ENCODE data around the gene POLN. TPM values are rescaled to one million over a fixed set of nuclear protein-coding genes. Genes with fewer than 3 reads are reported as not detected.

The POLN gene
- total and polyA plus RNA-seq, 2 of the 4 experiments (the other 2 are of a cell fraction): 0.63 to 0.72 TPM

DNA sequence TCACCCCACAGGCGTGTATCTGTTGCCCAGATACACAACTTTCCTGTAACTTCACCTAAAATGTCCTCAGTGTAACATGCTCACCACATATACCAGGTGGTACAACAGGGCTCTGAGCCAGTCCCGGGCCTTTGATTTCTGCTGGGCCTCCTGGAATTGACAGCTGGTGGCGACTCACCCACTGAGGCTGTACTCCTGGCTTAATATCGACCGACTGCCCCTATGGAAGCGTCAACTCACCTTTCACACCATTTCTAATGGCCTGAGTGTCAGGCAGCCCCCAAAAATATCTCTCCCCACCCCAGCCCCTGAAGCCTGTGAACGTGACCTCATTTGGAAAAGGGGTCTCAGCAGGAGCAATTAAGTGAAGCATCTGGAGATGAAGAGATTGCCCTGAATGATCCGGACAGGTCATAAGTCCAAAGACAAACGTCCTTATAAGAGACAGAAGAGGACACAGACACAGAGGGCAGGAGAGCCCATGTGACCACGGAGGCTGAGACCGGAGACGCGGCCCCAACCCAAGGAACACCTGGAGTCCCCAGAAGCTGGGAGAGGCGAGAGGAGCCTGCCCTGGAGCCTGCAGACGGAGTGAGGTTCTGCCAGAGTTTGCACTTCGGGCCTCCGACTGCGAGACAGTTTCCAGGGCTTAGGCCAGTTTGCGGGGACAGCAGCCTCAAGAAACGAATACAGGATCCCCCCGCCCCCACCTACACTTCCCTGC, 32.6 kb upstream of the POLN start:
- no peak overlapping the region for H2AFZ ChIP-seq (replicated peaks; ENCODE audit: low read length, poor library complexity)
- H3K27me3 ChIP-seq (ENCODE audit: control insufficient read depth, insufficient read depth, low read length): peaks cover 2% of the 10 kb centered on the region; the same call in 1 of the 2 replicates
- H2BK5ac ChIP-seq (ENCODE audit: low read depth, low read length, poor library complexity, severe bottlenecking): no peak overlapping the region
- no peak overlapping the region for H2AK5ac ChIP-seq (ENCODE audit: low read depth, low read length)
- no peak overlapping the region for H4K8ac ChIP-seq (ENCODE audit: low read depth in 2 of 2, low read length in 2 of 2)
- H3K36me3 ChIP-seq (ENCODE audit: control insufficient read depth, insufficient read depth, low read length): no peaks in the 10 kb centered on the region
- no peak overlapping the region for H3K4me2 ChIP-seq (ENCODE audit: low read depth, low read length)
- H3K9me3 ChIP-seq (ENCODE audit: control insufficient read depth, insufficient read depth, low read length): no peaks in the 10 kb centered on the region
- no peak overlapping the region for H3K4ac ChIP-seq (ENCODE audit: low read depth, low read length)
- H4K5ac ChIP-seq (ENCODE audit: low read depth, low read length): no peak overlapping the region
- no peak overlapping the region for H3K14ac ChIP-seq (replicated peaks; ENCODE audit: low read depth, low read length)
- DNase-seq (no peak), ATAC-seq (ENCODE audit: low read depth) (no peak)
- H2AK9ac ChIP-seq (replicated peaks; ENCODE audit: low read depth, low read length, poor library complexity): no peak overlapping the region
- H3K4me1 ChIP-seq (ENCODE audit: control insufficient read depth, insufficient read depth, low read length): no peaks in the 10 kb centered on the region
- no TSS peak for BruUV-seq (replicated peaks)
- H4K91ac ChIP-seq (ENCODE audit: insufficient read depth, low read depth, low read length): no peak overlapping the region
- TF ChIP-seq RAD21 (IDR thresholded peaks at IDR 0.05; ENCODE audit: low read length): no peak
- no peak for TF ChIP-seq RCOR1 (IDR thresholded peaks at IDR 0.05; ENCODE audit: insufficient replicate concordance, low read length)
- TF ChIP-seq MAZ (IDR thresholded peaks at IDR 0.05; ENCODE audit: borderline replicate concordance, low read depth, low read length): no peak
- no peak for TF ChIP-seq POLR2A (IDR thresholded peaks at IDR 0.05; ENCODE audit: low read depth, low read length)
- no peak for TF ChIP-seq CHD1 (IDR thresholded peaks at IDR 0.05; ENCODE audit: low read depth, low read length)
- no peak for TF ChIP-seq MAFK (IDR thresholded peaks at IDR 0.05; ENCODE audit: low read depth, low read length)
- TF ChIP-seq CEBPB (IDR thresholded peaks at IDR 0.05; ENCODE audit: low read depth, low read length): no peak
- TF ChIP-seq, protein P1, sequence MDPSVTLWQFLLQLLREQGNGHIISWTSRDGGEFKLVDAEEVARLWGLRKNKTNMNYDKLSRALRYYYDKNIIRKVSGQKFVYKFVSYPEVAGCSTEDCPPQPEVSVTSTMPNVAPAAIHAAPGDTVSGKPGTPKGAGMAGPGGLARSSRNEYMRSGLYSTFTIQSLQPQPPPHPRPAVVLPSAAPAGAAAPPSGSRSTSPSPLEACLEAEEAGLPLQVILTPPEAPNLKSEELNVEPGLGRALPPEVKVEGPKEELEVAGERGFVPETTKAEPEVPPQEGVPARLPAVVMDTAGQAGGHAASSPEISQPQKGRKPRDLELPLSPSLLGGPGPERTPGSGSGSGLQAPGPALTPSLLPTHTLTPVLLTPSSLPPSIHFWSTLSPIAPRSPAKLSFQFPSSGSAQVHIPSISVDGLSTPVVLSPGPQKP (IDR thresholded peaks at IDR 0.05; ENCODE audit: borderline replicate concordance, low read depth, low read length): no peak
- TF ChIP-seq BHLHE40 (IDR thresholded peaks at IDR 0.05; ENCODE audit: low read depth, low read length): no peak
- no peak for TF ChIP-seq RFX5 (IDR thresholded peaks at IDR 0.05; ENCODE audit: low read depth, low read length)
- TF ChIP-seq MXI1 (IDR thresholded peaks at IDR 0.05; ENCODE audit: borderline replicate concordance, low read depth, low read length): no peak
- TF ChIP-seq NFE2L2 (IDR thresholded peaks at IDR 0.05; ENCODE audit: low read depth, low read length): no peak
- TF ChIP-seq, protein P2, sequence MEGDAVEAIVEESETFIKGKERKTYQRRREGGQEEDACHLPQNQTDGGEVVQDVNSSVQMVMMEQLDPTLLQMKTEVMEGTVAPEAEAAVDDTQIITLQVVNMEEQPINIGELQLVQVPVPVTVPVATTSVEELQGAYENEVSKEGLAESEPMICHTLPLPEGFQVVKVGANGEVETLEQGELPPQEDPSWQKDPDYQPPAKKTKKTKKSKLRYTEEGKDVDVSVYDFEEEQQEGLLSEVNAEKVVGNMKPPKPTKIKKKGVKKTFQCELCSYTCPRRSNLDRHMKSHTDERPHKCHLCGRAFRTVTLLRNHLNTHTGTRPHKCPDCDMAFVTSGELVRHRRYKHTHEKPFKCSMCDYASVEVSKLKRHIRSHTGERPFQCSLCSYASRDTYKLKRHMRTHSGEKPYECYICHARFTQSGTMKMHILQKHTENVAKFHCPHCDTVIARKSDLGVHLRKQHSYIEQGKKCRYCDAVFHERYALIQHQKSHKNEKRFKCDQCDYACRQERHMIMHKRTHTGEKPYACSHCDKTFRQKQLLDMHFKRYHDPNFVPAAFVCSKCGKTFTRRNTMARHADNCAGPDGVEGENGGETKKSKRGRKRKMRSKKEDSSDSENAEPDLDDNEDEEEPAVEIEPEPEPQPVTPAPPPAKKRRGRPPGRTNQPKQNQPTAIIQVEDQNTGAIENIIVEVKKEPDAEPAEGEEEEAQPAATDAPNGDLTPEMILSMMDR (conservative IDR thresholded peaks at IDR 0.05; ENCODE audit: low read depth, low read length): no peak
- TF ChIP-seq, protein P3, sequence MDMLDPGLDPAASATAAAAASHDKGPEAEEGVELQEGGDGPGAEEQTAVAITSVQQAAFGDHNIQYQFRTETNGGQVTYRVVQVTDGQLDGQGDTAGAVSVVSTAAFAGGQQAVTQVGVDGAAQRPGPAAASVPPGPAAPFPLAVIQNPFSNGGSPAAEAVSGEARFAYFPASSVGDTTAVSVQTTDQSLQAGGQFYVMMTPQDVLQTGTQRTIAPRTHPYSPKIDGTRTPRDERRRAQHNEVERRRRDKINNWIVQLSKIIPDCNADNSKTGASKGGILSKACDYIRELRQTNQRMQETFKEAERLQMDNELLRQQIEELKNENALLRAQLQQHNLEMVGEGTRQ (IDR thresholded peaks at IDR 0.05; ENCODE audit: low read depth, low read length): no peak
- no peak for TF ChIP-seq FOS (IDR thresholded peaks at IDR 0.05; ENCODE audit: low read depth, low read length)
- H3K27ac ChIP-seq (ENCODE audit: insufficient read depth, low read length): no peak overlapping the region
- intact Hi-C loops (cut with micrococcal nuclease): no loop called here
- H2BK20ac ChIP-seq (ENCODE audit: low read depth, low read length): no peak overlapping the region
- in situ Hi-C loops (cut with MboI; ENCODE audit: low sequenced_read_pairs): no loop called here
- H3K9ac ChIP-seq (ENCODE audit: low read depth, low read length): no peak overlapping the region
- H3K9me1 ChIP-seq (ENCODE audit: insufficient read depth, low read length): no peaks in the 10 kb centered on the region
- no peak overlapping the region for H2BK120ac ChIP-seq (ENCODE audit: low read depth, low read length)
- no peak overlapping the region for H3K4me3 ChIP-seq (ENCODE audit: insufficient read depth, low read depth, low read length)
- 68% methylated on average over 8 of the region's 21 CpGs; no CpG with 5 or more reads in 1 of the 2 experiments for WGBS, 2 experiments (ENCODE audit: extremely low coverage in 2 of 2, insufficient read length in 1 of 2)
- H3K56ac ChIP-seq (ENCODE audit: extremely low read depth, insufficient read depth, low read length): no peak overlapping the region
- no peak overlapping the region for H2BK15ac ChIP-seq (ENCODE audit: low read depth, low read length)
- POLR2A ChIA-PET (ENCODE audit: unreplicated experiment): no interaction called here
- no peaks in the 10 kb centered on the region for H3K79me1 ChIP-seq (ENCODE audit: low read depth in 1 of 2, low read length in 2 of 2)
- no peaks in the 10 kb centered on the region for H4K20me1 ChIP-seq (ENCODE audit: insufficient read depth, low read length)
- CTCF ChIA-PET: no interaction called here
- dilution Hi-C loops (cut with HindIII; ENCODE audit: low sequenced_read_pairs, unreplicated experiment): no loop called here
- no peak overlapping the region for H3K18ac ChIP-seq (ENCODE audit: low read depth, low read length)
- no peak overlapping the region for H3K23ac ChIP-seq (ENCODE audit: low read depth, low read length)

Measured in IMR-90 (cell line).